ENCODE data around the gene LEMD2.

LEMD2 gene

DNA sequence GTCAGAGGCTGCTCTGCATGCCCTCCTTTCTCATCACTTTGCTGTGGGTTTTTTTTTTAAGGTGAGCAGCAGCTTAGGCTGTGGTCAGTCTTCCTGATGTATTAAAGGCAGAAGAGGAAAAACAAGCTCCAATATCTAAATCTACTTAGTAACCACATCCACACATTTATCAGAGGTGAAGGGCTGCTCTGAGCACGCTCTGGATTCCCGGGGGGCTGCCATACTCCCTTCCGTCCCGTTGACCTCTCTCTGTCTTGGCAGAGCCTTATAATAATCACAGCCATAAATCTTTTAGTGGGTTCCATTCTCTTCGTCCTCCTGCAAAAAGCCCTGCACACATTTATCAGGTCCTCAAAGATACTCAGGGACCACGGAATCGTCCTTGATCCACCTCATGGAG is 2.7 kb upstream of the LEMD2 start:
- DNase-seq: no peak

DNA sequence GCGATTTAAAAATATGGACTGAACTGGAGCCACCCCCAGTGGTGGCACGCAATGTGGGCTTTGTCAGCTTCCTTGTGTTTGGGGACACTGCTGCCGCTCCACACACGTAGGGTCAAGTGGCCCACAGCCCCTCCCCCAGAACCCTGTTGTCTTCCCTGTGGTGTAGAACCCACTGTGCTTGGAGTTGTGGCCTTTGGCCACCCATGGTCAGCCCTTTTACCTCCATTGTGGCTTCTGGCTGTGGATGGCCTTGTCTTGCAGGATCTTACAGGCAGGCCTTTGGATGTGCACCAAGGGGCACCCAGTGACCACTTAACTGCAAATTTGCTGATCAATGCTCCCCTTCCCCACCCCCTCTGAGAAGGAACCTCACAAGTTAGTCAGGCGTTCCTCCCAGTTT is 2.0 kb upstream of the LEMD2 start:
- DNase-seq: no peak

DNA sequence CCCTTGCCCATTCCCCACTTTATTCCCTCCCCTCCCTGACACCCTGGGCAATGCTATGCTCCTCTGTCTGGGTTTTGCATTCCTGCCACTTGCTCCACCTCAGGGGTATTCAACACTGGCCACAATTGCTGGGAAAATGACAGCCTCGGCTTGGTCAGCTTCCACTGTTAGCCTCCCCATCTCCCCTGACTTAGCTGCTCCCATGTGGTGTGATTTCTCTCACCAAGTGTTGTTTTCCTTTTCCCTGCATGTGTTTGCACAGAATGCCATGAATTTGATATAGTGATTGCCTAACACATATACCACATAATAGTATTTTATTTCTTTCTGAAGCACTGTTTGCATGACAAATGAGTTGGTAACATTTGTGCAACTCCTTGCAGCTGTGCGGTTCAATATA is 1.4 kb upstream of the LEMD2 start:
- DNase-seq: no peak

DNA sequence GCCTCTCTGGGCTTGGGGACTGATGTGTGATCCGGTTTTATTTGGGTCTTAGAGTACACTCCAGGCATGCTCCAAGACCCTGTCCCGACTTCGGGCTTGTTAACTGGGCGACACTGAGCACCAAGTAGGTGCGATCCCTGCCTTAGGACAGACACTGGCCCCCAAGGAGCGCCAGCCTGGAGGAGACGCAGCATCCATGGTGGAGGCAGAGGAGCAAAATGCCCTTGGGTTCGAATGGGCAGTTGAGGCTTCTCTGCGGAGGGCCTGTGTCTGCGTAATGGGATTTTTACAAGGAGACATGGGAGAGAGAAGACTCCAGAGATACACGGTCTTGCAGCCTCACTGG is 593 bp upstream of the LEMD2 start:
- no peak for DNase-seq

DNA sequence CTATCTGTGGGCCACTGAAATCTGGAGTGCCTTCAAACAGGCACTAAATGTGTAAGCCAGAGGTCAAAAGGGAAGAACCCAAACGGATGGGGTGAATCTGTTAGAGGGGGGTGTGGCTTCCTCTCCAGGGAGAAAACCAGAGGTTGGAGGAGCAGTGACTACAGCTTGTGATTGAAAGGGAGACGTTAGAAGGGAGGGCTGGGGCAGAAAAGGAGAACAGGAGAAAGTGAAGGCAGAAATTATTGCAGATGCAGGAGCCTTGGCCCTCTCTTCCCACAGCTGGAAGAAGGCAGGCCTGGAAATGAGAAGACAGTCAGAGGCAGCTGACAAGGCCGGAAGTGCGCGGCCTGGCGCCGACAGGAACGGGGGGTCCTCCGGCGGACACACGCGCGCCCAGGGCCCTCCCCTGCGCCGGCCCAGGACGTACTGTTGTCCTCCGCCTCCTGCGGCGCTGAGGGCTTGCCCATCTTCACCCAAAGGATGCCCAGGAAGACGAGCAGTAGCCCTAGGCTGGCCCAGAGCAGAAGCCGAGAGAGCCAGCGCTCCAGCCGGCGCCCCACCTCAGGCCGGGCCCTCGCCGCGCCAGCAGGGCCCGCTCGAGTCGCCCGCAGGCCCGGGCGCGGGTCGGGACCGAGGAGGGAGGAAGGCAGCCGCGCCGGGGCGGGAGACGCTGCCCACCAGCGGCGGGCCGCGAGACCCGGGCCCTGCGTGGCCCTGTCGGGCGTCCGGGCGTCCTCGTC is 806 bp downstream of the LEMD2 start:
- no peak for DNase-seq

DNA sequence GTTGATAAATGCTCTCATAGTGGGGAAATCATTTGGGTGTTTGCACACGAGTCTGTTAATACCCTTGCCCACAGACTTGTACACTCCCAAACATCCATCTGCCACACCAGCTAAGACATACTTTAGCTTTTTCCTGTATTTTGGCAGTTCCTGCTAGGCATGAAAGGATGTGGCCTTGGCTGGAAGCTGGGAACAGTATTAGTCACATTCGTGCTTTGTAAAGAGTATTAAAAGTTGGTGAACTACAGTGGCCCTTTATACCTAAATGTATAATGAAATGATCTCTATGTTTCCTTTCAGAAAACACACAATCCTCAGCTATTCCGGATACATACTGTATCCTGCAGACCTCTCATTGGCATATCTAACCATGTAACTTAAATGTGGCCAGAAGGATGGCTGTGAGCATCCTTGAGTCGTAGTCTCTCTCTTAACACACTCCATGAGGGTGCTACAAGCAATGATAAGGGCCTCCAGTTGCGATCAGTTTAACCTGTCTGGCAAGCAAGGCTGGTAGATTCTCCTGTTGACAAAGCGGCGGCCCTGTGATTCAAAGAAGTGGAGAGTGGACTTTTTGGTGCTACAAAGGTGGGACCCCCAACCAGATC is 1.5 kb downstream of the LEMD2 start:
- no peak for DNase-seq

DNA sequence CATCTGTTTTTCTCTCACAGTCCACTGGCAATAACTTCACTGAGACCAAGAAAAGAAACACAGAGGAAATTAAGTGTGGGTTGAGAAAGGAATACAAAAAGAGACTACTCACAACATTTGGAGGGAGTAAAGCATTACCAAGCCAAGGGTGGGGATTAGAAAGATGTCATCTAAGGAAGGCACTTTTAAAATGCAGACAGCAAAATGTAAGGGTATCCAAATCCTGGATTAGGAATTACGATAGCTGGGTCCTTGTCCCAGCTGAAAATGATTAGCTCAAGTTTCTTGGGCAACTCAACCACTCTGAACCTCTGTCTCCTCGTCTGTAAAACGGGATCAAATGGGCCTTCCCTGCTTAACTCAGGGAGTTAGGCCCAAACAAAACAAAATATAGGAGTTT is 2.2 kb downstream of the LEMD2 start:
- DNase-seq: no peak

DNA sequence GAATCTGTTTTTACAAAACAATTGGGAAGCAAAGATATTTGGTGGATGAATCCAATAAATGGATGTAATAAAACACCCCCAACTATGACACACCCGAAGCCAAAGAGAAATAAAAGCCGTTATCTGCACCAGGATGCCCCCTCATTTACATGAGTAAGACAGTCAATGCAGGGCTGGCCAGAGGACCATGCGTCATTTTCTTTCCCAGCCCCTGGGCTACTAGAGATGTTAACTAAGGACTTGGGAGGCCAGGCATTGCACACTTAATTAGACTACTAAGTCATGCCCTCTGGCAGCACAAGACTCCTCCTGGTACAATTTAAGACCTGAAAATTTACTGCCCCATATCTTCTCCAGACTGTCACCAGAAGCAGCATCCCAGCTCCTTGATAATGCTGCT is 3.2 kb downstream of the LEMD2 start:
- DNase-seq: no peak

DNA sequence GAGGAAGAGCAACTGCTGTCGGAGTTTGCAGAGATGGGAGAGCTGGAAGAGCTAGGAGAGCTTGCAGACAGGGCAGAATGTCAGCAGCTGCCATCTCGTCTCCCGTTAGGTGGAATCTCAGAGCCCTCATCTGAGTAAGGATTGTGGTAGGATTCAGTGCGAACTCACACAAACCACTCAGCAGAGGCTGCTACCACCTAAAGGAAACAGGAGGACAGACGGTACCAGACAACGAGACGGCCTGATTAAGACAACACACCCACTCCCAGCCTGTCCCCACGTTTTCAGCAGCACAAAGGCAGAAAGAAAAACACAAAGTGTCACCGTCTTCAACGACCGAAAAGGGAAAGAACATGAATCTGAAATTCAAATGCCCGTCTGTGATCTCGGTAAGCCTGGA is 4.1 kb downstream of the LEMD2 start:
- DNase-seq: no peak

DNA sequence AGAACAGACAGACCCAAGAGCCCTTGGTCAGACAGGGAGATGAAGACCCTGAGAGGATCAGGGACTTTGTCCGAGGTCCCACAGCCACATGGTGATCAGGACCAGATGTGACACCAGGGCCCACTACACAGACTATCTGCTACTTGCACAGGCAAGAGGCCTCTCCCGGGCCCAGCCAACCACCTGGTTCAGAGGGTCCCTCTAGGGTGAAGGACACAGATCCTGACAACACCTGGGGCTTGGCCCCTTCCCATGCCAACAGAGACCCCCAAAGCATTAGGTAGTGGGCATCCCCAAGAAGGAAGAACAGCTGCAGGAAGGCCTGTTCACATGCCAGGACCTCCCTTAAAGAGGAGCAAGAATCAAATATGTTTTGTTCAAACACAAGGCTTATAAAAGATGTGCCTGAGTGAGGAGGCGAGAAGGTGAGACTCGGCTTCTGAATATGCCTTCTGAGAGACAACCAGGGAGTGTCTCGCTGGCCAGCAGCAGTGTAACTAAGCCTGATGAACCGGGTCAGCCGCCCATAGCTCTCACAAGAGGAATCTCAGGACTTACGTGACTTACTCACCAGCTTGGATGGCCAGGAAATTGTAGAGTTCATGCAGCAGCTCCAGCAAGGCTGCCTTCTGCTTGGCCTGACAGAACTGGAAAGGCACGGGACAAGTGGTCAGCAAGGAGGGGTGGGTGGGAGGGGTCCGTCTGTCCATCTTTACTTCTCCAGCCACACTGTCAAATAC is 5.0 kb downstream of the LEMD2 start:
- DNase-seq: no peak

DNA sequence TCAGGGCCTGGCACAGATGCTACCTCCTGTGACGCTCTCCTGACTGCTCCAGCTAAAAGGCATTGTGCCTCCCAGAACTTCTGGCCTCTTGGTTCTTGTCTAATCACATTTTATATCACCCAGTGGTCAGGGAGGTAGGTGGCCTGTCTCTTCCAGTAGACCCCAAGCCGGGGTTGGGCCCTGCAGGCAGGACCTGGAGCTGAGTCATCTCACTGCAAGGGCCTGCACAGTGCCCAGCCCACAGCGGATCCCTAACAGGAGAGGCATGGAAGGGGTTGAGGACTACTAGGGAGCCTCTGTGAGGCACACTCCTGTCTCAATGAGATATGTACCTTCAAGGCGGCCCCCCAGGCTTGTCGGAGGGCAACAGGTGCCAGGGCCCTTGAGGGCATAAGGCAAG is 6.4 kb downstream of the LEMD2 start:
- DNase-seq: no peak

DNA sequence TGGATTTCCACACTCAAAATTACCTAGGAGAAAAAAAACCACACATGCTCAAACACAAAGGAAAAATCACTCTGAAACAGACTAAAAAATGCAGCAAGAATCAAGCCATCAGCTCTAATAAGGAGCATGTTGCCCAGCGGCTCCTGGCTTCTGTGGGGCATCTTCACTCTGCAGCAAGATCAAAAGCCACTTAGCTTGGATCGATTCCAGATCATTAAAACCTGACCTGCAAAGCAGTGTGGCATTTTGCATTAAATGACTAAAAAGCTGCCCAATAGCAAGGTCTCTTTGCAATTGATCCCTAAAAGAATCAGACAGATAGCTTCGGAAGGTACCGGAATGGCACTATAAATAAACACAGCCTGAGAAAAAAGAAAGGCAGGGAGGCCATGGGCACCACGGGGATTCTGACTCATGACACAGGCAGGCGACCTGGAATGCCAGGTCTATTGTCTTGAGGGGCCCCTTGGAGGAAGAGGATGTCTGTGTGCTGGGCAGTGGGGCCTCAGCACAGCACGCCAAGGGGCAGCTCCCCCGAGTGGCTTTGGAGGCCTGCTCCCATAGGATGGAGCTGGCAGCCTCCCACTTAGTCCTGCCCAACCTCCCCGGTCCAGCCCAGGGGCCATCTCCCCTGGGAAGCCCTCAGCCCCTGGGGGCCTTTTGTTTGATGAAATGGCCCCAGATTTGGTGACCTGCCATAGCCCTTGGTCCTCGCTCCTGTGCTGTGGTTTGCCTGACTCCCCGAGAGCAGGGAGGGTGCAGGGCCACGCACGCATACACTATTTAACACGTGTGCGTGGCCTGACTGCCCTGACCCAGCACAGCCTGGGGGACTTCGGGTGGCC is 7.6 kb downstream of the LEMD2 start:
- no peak for DNase-seq

DNA sequence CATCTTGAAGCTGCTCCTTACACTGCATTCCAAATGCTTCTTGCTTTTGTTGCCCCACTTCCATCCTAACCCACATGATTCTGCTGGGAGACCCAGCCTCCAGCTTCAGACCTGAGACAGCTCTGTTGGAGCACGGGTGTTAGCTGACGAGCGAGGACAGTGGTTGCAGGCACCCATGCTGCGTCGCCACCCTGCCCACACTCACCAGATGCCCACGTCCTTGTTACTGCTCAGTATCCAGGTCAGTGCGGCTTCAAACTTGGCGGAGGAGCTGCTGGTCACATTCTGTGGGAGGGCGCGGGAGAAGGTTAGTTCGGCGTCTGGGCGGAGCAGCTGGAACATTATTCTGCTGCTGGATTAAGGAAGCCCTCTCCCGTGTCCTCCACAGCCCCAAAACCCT is 9.0 kb downstream of the LEMD2 start:
- no peak for DNase-seq

DNA sequence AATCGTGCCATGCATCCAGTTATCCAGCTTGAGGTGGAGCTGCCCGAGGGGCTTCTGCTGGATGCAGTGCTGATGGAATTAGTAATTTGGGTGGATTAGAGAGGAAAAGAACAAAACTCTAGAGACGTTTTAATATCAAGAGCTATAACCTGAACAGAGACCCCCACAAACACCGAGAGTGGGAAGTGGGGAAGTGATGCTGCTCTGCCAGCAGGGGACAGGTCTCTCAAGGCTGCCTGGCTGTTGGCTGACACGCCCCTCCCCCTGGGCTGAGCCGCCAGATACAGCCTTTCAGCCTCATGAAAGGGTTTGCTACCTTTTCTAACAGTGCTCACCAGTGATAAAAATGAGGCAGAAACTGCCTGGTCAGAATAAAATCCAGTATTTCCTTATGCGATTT is 9.6 kb downstream of the LEMD2 start:
- DNase-seq: no peak

DNA sequence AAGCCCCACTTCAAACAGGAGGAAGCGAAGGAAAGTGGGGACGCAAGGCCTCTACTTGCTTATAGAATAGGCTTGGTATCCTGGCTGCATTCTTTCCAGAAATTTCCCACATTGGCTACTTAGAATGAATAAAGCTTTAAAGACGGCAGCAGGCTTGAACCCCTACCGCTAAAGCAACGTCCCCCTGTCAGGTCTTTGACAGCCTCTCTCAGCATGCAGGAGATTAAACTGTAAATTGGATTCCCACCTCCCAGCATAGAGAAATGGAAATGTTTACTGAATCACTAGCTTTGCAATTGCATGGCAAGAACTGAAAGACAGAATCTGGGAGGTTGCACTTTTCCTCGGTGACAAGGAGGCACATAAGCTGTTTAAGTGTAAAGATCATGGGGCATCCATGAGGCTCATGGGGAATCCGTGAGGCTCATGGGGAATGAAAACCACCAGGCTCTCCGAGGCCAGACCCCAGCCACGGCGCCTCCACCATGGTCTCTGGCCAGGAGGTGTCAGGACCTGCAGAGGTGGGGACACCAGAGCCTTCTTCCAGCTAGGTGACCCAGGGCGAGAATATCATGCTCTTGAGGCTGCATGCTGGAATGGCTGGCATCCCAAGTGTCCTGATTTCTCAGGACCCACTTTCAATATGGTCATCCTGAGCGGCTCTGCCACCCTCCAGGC is 10.3 kb downstream of the LEMD2 start:
- no peak for DNase-seq

DNA sequence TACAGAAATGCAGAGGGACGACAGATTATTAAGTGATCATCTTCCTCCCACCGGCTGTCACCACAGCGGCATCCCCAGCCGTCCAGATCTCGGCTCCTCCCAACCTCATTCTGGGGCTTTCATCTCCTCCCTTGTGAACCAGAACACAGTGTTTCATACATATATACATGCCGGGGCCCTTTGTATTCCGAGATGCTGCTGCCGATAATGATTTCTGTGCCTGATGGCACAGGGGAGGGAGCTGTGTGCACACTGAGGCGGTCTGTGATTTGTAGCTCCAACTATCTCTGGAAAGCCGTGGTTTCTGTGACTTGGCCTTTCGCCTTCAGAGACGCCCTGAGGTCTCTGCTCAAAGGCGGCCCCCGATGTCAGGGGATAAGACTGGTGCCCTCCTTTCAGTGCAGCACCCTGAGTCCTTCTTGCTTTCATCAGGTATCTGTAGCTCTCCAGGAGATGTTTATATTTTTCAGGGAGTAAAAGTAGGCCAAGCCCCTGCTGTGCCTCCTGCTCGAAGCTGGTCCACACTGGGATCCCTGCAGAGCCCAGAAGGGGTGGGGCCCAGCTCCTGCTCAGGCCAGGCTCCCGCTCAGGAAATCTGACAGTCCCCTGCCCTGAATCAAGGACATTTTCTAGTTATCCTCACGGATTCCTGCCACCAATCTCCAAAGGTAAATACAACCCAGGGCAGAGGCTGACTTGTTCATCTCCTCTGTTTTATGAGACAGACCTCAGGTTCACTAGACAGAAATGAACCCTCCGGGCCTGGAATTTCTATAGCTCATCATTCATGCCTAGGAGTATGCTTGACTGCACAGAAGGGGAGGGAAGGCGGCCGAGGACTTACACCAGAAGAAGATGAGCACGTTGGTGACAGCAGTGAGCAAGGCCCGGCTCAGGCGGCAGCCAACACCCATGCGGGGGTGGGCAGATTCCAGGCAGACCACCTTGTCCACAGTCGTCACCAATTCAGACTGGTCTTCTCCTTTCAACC is 11.2 kb downstream of the LEMD2 start:
- DNase-seq: no peak

DNA sequence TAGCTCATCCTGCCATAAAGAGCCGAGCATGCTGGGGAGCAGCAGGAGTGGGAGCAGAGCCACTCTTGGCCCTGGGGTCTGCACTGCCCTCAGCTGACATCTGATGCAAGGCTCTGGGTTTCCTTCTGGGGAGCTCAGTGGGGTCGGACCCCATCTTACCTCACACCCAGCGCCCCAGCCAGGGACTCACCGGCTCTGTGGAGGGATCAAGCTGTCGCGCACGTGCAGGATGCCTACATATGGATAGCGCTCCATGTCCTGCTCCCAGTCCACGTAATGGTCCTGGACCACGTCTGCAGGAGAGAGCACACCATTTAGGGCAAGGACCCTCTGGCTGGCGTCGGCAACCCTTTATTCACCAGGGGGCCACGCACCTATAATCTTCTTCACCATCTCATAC is 12.2 kb downstream of the LEMD2 start:
- no peak for DNase-seq

DNA sequence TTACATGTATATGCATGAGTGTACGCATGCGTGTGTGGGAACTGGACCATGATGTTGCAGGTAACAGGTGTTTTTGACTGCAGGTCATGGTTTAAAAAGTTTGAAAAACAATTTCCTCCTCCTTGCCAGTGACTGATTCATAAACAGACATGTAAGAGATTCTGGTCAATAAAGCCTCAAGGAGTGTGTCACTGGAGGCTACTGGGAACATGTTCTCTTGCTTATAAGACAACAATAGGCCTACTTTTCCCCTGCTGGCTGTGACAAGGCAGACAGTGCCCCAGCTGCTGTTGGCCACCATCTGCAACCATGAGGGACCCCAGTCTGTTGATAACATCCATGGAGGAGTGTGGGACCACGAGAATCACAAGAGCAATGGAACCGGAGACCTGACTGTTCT is 12.7 kb downstream of the LEMD2 start:
- no peak for DNase-seq

DNA sequence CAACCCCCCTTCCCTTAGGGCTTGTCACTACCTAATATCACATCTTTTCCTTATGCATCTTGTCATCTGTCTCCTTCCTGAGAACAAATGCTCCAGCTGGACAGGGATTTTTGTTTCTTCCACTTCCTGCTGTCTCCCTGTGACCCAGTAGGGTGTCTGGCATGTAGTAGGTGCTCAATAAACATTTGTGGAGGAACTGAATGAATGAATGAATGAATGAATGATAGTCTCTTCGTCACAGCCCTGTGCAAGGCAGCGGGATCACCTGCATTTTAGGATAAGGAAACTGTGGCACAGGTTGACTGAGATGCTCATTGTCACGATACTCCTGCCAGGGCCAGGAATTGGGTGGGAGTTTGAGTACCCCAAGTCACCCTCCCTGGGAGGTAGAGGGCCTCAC is 14.2 kb downstream of the LEMD2 start:
- DNase-seq: no peak

DNA sequence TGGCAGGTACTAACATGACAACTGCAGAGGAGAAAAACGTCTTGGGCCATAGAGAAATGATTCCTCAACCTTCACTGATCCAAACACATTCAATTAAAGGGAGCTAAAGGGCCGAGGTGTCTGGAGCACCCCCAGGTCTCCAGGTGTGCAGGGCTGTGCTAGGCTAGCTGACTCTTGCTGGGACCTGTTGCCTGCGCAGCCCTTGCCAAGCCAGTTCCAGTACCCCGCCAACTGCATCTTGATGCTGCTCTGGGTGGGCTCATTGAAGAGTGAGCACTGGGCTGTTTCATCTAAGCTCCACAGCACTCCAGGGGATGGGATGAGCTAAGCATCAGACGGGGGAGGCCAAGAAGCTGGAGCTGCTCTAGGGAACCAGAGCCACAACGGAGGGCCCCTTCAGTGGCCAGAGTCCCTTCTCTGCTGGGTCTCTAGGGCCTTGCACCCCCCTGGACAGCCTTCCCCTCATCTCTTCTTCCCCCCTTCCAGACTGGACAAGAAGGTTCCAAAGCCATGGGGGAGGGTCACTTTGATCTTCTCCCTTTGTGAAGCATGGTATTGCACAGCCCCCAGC is 15.9 kb downstream of the LEMD2 start:
- DNase-seq: no peak

DNA sequence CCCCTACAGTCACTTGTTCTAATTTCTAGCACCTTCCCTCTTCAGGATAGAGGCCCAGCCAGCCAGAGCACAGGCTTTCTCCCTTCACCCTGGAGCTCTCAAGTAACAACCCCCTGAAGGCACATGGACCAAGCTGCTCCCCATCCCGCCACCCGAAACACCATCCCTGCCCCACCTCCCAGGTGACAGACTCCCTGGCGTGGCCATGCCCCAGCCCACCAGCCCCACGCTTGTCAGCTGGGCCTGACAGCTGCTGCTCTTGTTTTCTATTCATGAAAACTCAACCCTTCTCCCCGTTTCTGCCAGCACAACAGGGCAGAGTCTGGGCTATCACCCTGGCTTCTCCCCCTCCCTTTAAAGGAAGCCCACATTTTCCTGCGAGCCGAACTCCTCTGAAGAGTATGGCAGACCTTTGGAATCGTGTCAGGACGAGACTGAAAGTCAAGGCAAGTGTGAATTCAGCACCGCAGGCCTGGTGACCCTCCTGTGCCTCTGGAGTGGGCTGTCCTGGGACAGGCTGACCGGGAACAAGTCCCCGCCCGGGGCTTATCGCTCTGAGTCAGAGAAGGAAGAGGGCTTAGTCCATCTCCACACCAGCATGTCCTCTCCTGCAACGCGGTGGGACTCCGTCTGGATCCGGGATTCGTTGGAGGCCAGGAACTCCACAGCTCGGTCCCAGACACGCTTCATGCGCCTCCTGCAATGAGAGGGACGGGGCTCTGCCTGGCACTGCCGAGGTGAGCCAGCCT is 16.7 kb downstream of the LEMD2 start:
- no peak for DNase-seq

All from NCI-H2029 treated with DMSO at 0.1 percent for 48 hours (cell line).